Tibial nerve (tissue), 3 donors: ENCODE measurements around the gene RNF157.

Experiments
- CTCF ChIP-seq, 5 experiments: fragments of 200-600 bp in 3 of 5; fragments of 450-650 bp in 2 of 5; sonication (generic) in 3 of 5; IDR thresholded peaks; one replicate each; pipeline ENCODE4 v1.5.1; 2016 to 2019; ENCODE audit warnings: antibody characterized with exemption in 5 of 5, mild to moderate bottlenecking in 3 of 5, moderate library complexity in 2 of 5
- POLR2A ChIP-seq, 2 donors: fragments of 450-650 bp; IDR thresholded peaks; one replicate each; pipeline ENCODE4 v1.6.1; 2017; ENCODE audit warnings: antibody characterized with exemption in 2 of 2, mild to moderate bottlenecking in 2 of 2, moderate library complexity in 2 of 2

- TF ChIP-seq POLR2A (IDR thresholded peaks at IDR 0.05) (no peak), CTCF (IDR thresholded peaks at IDR 0.05) (no peak)
Observed at GRCh38 chr17:76266244-76266938, 26.1 kb upstream of the RNF157 start.
